Measurements from ENCODE around the gene ACVR2A. TPM values are rescaled to one million over a fixed set of nuclear protein-coding genes. Genes with fewer than 3 reads are reported as not detected.

Gene ACVR2A
- total RNA-seq, 1 donor from 2014 or later, result 40.5 TPM

DNA sequence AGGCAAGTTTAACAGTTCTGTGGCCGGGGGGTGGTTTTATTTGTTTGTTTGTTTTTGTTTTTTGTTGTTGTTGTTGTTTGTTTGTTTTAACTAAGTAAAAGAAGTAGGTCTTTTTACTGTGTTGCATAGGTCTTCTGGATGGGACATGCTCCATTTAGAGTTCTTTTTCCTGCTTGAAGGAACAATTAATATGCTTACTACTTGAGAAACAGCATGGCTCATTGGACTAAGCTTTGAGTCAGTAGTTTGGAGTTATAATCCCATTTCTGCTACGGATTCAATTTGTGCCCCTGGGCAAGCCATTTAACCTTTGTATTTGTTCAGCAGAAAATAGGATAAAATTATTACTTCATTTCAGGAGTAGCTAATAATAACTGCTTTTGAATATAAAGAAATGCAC is 8.7 kb upstream of the ACVR2A start:
- TF ChIP-seq, protein P1, sequence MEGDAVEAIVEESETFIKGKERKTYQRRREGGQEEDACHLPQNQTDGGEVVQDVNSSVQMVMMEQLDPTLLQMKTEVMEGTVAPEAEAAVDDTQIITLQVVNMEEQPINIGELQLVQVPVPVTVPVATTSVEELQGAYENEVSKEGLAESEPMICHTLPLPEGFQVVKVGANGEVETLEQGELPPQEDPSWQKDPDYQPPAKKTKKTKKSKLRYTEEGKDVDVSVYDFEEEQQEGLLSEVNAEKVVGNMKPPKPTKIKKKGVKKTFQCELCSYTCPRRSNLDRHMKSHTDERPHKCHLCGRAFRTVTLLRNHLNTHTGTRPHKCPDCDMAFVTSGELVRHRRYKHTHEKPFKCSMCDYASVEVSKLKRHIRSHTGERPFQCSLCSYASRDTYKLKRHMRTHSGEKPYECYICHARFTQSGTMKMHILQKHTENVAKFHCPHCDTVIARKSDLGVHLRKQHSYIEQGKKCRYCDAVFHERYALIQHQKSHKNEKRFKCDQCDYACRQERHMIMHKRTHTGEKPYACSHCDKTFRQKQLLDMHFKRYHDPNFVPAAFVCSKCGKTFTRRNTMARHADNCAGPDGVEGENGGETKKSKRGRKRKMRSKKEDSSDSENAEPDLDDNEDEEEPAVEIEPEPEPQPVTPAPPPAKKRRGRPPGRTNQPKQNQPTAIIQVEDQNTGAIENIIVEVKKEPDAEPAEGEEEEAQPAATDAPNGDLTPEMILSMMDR (IDR thresholded peaks at IDR 0.05; ENCODE audit: unreplicated experiment), result no peak
- Mint-ChIP-seq H3K27me3 (peaks cover 14% of the 10 kb centered on the region), H3K4me3 (ENCODE audit: low read depth) (no peak overlapping the region), H3K4me1 (ENCODE audit: low read depth) (no peaks in the 10 kb centered on the region), H3K9me3 (ENCODE audit: low read depth) (no peaks in the 10 kb centered on the region), H3K36me3 (ENCODE audit: insufficient read depth) (no peaks in the 10 kb centered on the region), H3K27ac (no peak overlapping the region)
- DNase-seq (ENCODE audit: low spot score, unreplicated experiment), result no peak

DNA sequence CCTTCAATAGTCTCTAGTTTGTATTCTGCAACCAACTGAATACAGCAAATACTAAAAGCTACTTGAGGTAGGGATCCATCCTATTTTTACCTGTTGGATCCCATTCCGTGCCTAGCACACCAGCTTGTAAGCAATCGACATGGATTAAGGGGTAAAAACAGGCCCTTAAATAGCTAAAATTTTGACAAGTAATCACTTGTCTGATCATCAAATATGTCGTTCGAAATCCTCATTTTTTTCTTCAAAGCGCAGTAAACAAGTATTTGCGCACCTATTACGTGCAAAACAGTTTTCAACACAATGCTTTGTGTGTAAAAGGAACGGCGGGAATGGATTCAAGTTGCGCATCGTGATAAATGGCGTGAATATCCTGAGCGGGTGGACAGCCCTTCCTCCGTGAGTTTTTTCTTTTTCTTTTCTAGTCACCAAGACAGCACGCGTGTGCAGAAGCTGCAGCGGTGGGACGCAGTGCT is 1.4 kb upstream of the ACVR2A start:
- Mint-ChIP-seq H3K4me1 (ENCODE audit: low read depth) (peaks cover 28% of the 10 kb centered on the region), H3K9me3 (ENCODE audit: low read depth) (no peaks in the 10 kb centered on the region), H3K27ac (peak overlapping the region; percentile 99), H3K27me3 (peaks cover 10% of the 10 kb centered on the region), H3K36me3 (ENCODE audit: insufficient read depth) (no peaks in the 10 kb centered on the region), H3K4me3 (ENCODE audit: low read depth) (peak overlapping the region; percentile 99)
- DNase-seq (ENCODE audit: low spot score, unreplicated experiment), result no peak
- TF ChIP-seq, protein P1 (IDR thresholded peaks at IDR 0.05; ENCODE audit: unreplicated experiment), result no peak

DNA sequence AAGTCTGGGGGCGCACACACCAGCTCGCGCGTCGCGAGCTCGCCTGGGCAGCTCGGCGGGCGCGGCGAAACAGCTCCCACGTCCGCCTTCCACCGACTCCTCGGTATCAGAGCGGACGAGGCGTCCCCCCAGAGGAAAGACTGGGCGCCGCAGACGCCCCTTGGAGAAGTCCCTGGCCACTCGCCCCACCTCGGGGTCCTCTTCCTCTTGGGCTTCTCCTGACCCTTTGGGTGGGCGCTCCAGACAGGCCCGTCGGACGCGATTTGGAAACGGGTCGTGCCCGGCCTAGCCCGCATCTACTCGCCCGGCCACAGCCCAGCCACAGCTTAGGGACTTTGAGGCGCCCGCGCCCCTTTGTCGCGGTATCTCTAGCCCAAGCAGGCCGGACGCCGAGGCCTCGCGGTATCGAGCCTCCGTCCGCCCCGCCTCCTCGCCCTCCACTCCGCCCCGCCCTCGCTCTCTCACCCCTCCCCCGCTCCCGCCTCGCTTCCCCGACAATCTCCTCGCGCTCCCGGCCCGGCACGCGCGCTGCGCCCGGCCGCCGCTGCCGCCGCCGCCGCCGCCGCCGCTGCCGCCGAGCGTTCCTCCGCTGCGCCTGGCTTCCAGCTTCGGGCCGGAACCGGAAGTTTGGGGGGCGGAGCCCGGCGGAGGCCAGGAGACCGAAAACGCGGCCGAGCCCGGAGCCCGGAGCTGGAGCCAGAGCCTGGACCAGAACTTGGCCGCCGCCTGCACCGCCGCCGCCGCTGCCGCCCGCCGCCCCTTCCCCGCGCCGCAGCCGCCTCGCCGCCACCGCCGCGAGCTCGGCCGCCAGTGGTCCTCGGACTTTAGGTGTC is 749 bp upstream of the ACVR2A start:
- peak overlapping the region; percentile 99 for H3K4me3 Mint-ChIP-seq (ENCODE audit: low read depth)
- TF ChIP-seq, protein P1 (IDR thresholded peaks at IDR 0.05; ENCODE audit: unreplicated experiment), result peak; percentile 47
- no peaks in the 10 kb centered on the region for H3K36me3 Mint-ChIP-seq (ENCODE audit: insufficient read depth)

DNA sequence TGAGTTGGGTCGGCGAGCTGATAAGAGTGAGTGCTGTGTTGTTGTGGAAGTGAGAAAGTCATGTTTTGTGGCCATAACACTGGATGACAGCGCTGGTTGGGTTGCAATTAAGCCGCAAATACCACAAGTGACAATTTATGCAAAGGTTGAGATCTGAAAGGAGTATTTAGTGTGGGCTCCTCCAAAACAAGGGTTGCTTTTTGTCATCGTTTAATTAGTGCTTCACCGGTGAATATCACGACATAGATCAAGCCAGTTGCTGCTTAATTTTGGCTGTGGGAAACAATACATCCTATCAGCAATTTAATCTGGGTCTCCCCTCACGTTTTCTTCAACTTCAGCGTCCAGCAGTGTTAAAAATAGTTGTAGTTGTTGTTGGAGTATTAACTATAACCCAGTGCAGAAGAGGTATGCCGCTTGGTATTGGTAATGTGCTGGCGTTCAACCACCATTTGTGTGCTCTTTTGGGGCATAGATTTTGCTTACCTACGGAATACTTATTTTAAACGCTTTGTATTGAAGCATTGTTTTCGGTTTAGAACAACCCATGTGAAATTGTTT is 662 bp downstream of the ACVR2A start:
- Mint-ChIP-seq H3K4me3 (ENCODE audit: low read depth) (peak overlapping the region; percentile 99), H3K9me3 (ENCODE audit: low read depth) (peaks cover 4% of the 10 kb centered on the region), H3K36me3 (ENCODE audit: insufficient read depth) (peaks cover 2% of the 10 kb centered on the region), H3K4me1 (ENCODE audit: low read depth) (peaks cover 34% of the 10 kb centered on the region), H3K27me3 (peaks cover 3% of the 10 kb centered on the region), H3K27ac (peak overlapping the region; percentile 92)
- TF ChIP-seq, protein P1 (IDR thresholded peaks at IDR 0.05; ENCODE audit: unreplicated experiment), result no peak
- no peak for DNase-seq (ENCODE audit: low spot score, unreplicated experiment)

More for the DNA sequence above, 749 bp upstream of the ACVR2A start:
- peaks cover 6% of the 10 kb centered on the region for H3K27me3 Mint-ChIP-seq
- H3K27ac Mint-ChIP-seq, result peak overlapping the region; percentile 99
- peaks cover 29% of the 10 kb centered on the region for H3K4me1 Mint-ChIP-seq (ENCODE audit: low read depth)
- H3K9me3 Mint-ChIP-seq (ENCODE audit: low read depth), result no peaks in the 10 kb centered on the region
- DNase-seq (ENCODE audit: low spot score, unreplicated experiment), result peak; percentile 89

DNA sequence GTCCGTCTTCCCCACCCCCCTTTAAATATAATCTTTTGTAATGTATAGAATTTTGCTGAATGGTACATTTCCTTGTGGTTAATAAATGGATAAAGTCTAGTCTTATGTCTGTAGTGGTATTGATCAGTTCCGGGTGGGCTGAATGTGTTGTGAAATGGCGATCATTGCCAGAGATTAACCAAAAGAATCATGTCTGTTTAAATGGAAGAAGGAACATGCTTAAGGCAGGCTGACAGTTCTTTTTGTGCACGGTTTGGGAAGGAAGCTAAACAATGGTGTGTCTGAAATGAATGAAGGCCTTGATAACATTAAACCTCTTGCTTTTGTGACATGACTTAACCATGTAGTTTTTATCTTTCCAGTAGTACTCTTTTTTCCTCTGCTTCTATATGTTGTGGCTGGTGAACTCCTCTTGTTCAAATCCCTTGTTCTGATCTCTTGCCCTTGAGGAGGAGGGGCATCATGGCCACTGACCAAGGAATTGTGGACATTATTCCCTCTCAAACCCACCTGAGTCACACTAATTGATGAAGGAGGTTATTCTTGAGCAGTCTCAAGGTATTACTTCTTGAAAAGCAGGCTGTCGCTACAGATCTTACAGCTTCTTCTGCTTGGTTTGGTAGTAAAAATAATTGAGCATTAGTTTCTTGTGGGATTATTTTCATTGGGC is 1.7 kb downstream of the ACVR2A start:
- peaks cover 3% of the 10 kb centered on the region for H3K27me3 Mint-ChIP-seq
- TF ChIP-seq, protein P1 (IDR thresholded peaks at IDR 0.05; ENCODE audit: unreplicated experiment), result no peak
- H3K4me1 Mint-ChIP-seq (ENCODE audit: low read depth), result peaks cover 43% of the 10 kb centered on the region
- peaks cover 4% of the 10 kb centered on the region for H3K9me3 Mint-ChIP-seq (ENCODE audit: low read depth)
- peak overlapping the region; percentile 99 for H3K4me3 Mint-ChIP-seq (ENCODE audit: low read depth)
- H3K36me3 Mint-ChIP-seq (ENCODE audit: insufficient read depth), result peaks cover 2% of the 10 kb centered on the region
- H3K27ac Mint-ChIP-seq, result peak overlapping the region; percentile 63
- DNase-seq (ENCODE audit: low spot score, unreplicated experiment), result no peak
